ENCODE results near the gene TBC1D22A.

The TBC1D22A gene

GRCh38 chr22:47089796-47090460, 327.5 kb downstream of the TBC1D22A start:
- DNase-seq (ENCODE audit: low read depth): no peak
- no peak for TF ChIP-seq CTCF (IDR thresholded peaks at IDR 0.05; ENCODE audit: control insufficient read depth, extremely low read depth, insufficient read depth)
- H3K4me3 ChIP-seq (ENCODE audit: low read depth, low read length): no peak overlapping the region

GRCh38 chr22:47090591-47091245, 328.3 kb downstream of the TBC1D22A start:
- no peak for DNase-seq (ENCODE audit: low read depth)
- no peak overlapping the region for H3K4me3 ChIP-seq (ENCODE audit: low read depth, low read length)
- TF ChIP-seq CTCF (IDR thresholded peaks at IDR 0.05; ENCODE audit: control insufficient read depth, extremely low read depth, insufficient read depth): no peak

GRCh38 chr22:47091246-47091651, 328.8 kb downstream of the TBC1D22A start:
- no peak for DNase-seq (ENCODE audit: low read depth)
- no peak overlapping the region for H3K4me3 ChIP-seq (ENCODE audit: low read depth, low read length)
- no peak for TF ChIP-seq CTCF (IDR thresholded peaks at IDR 0.05; ENCODE audit: control insufficient read depth, extremely low read depth, insufficient read depth)

- no peak for TF ChIP-seq CTCF (IDR thresholded peaks at IDR 0.05; ENCODE audit: control insufficient read depth, extremely low read depth, insufficient read depth)
Observed at GRCh38 chr22:47091921-47092700, 329.7 kb downstream of the TBC1D22A start.

GRCh38 chr22:47092896-47093311, 330.5 kb downstream of the TBC1D22A start:
- H3K4me3 ChIP-seq (ENCODE audit: low read depth, low read length): no peak overlapping the region
- no peak for DNase-seq (ENCODE audit: low read depth)
- no peak for TF ChIP-seq CTCF (IDR thresholded peaks at IDR 0.05; ENCODE audit: control insufficient read depth, extremely low read depth, insufficient read depth)

More at GRCh38 chr22:47091921-47092700, 329.7 kb downstream of the TBC1D22A start:
- DNase-seq (ENCODE audit: low read depth): no peak
- H3K4me3 ChIP-seq (ENCODE audit: low read depth, low read length): no peak overlapping the region

- H3K4me3 ChIP-seq (ENCODE audit: low read depth, low read length): no peak overlapping the region
- TF ChIP-seq CTCF (IDR thresholded peaks at IDR 0.05; ENCODE audit: control insufficient read depth, extremely low read depth, insufficient read depth): no peak
- no peak for DNase-seq (ENCODE audit: low read depth)
Observed at GRCh38 chr22:47093720-47094119, 331.3 kb downstream of the TBC1D22A start.
